ENCODE results near the gene CWC25. TPM values are rescaled to one million over a fixed set of nuclear protein-coding genes. Genes with fewer than 3 reads are reported as not detected.
A peak's percentile ranks its signal among the peaks of the same experiment; 100 is the strongest.

CWC25 gene
- total and polyA plus RNA-seq, 9 of the 15 experiments (the other 6 are each of a cell fraction or from before 2014, with no cell fraction given), result 16.5 to 27.4 (median 23.0) TPM

- TF ChIP-seq ZNF318 (IDR thresholded peaks at IDR 0.05; ENCODE audit: borderline replicate concordance in 1 of 2, low read depth in 1 of 2) (peak in 1 of 2 experiments; percentile 84; a peak in 2 of 4 replicates), SFPQ (IDR thresholded peaks at IDR 0.05; ENCODE audit: low read depth, low read length) (no peak), RAD51 (IDR thresholded peaks at IDR 0.05; ENCODE audit: borderline replicate concordance, low read depth) (peak; percentile 94), TGIF2 (CRISPR knock-in tag; IDR thresholded peaks at IDR 0.05) (no peak), SETDB1 (IDR thresholded peaks at IDR 0.05; ENCODE audit: low read length) (no peak), ZNF263 (CRISPR knock-in tag; IDR thresholded peaks at IDR 0.05; ENCODE audit: borderline replicate concordance) (peak; percentile 37; the same call in 1 of the 2 replicates), MIER1 (IDR thresholded peaks at IDR 0.05; ENCODE audit: low read depth) (peak; percentile 54; the same call in 1 of the 2 replicates), ARID3A (IDR thresholded peaks at IDR 0.05; ENCODE audit: borderline replicate concordance, low read depth, low read length) (0 out of 2 replicates have a peak, but pooled peaks have one; percentile 14), NCOA1 (IDR thresholded peaks at IDR 0.05; ENCODE audit: low read depth) (no peak; the same call in 1 of the 2 replicates), MTF1 (CRISPR knock-in tag; IDR thresholded peaks at IDR 0.05; ENCODE audit: borderline replicate concordance) (no peak), ASH1L (IDR thresholded peaks at IDR 0.05; ENCODE audit: borderline replicate concordance, low read depth, partially characterized antibody) (peak; percentile 31), YY1 (IDR thresholded peaks at IDR 0.05; ENCODE audit: borderline replicate concordance in 1 of 3, control insufficient read depth in 1 of 3, extremely low read depth in 1 of 3, insufficient read depth in 3 of 3, insufficient read length in 1 of 3, insufficient replicate concordance in 2 of 3, low read depth in 1 of 3, low read length in 2 of 3) (peak in 1 of 3 experiments; percentile 22)
Measured at GRCh38 chr17:38853292-38854219, 28.4 kb upstream of the CWC25 start, which contains the start of gene RPL23 (continued).

Measured in K562 (cell line).